ENCODE results near the gene ARSG. TPM values are rescaled to one million over a fixed set of nuclear protein-coding genes. Genes with fewer than 3 reads are reported as not detected.

ARSG gene
- total and polyA plus RNA-seq, 9 of the 15 experiments (the other 6 are each of a cell fraction or from before 2014, with no cell fraction given): 1.0 to 5.6 (median 1.8) TPM

DNA sequence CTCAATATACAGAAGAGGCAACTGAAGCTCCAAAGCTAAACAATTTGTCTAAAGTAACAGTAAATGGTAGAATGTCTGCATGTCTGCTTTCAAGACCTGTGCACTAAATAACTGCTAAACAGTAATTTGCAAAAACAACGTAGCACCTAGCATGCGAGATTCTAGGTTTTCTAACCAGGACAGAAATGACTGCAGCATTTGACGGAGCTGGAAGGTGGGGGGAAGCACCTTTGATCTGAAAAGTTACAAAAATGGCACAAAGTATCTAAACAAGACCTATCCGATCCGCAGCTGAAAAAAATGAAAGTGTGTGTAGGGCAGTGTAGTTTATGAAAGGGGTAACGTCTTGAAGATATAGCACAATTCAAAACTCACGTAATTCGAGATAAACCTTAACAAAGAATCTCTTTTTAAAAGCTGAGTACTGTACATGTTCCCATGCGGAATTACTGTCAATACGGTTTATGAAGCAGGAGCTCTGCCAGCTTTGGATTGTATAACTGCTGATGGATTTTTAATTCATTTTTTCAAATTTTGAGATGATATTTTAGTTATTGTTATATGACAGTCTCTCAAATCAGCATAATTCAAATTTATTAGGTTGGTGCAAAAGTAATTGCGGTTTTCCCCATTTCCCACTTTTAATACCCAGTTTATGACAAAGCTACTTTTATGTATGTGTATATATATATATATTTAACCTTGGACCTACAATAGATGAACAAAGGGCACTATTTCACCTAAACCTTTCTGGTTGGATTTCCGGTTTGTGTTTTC is 167.2 kb downstream of the ARSG start:
- Histone ChIP-seq H3K79me2 (ENCODE audit: control insufficient read depth, insufficient read depth, low read length) (no peaks in the 10 kb centered on the region), H2AFZ (ENCODE audit: low read depth, low read length) (peak overlapping the region; percentile 41), H3K27me3 (ENCODE audit: control insufficient read depth in 2 of 2, insufficient read depth in 2 of 2, low read length in 2 of 2) (no peaks in the 10 kb centered on the region), H3K9me3 (replicated peaks; ENCODE audit: control insufficient read depth, insufficient read depth, low read depth, low read length) (no peaks in the 10 kb centered on the region), H3K9ac (ENCODE audit: insufficient read depth in 1 of 2, low read depth in 2 of 2, low read length in 2 of 2) (peak overlapping the region in 1 of 2 experiments; percentile 34; a peak in 2 of 4 replicates), H3K4me2 (ENCODE audit: insufficient read depth, low read length) (peak overlapping the region; percentile 75), H3K4me1 (replicated peaks in 1 of 2; ENCODE audit: control insufficient read depth in 2 of 2, insufficient read depth in 2 of 2, low read length in 2 of 2) (peaks cover 13 to 46% of the 10 kb centered on the region in 2 experiments), H3K36me3 (ENCODE audit: control insufficient read depth, insufficient read depth, low read length) (no peaks in the 10 kb centered on the region), H4K20me1 (replicated peaks; ENCODE audit: control insufficient read depth, insufficient read depth, low read length) (no peaks in the 10 kb centered on the region), H3K9me1 (ENCODE audit: control insufficient read depth, insufficient read depth, low read length) (no peaks in the 10 kb centered on the region), H3K4me3 (peak overlapping the region; percentile 46), H3K27ac (ENCODE audit: extremely low read depth, low read depth, low read length) (peak overlapping the region; percentile 34; the same call in 2 of the 3 replicates)
- ChIA-PET POLR2A (interaction anchor here (0.6 to 3.0 kb wide), 11 partner anchors 9 to 776 kb away, joined by 3 to 12 read pairs (median 3); no protein-coding TSS in a partner anchor), CTCF (ENCODE audit: low intra/inter-chr PET ratio) (no interaction called here)
- no peak for ATAC-seq
- in situ Hi-C loops (cut with MboI) (loop anchor here (25.0 kb wide), 1 partner anchor 496 kb away; no protein-coding TSS in a partner anchor), intact Hi-C loops (cut with micrococcal nuclease) (no loop called here)
- WGBS (ENCODE audit: insufficient coverage, low coverage, missing lambda C conversion rate): 27% methylated on average over 12 of the region's 12 CpGs
- DNase-seq (ENCODE audit: extremely low read depth in 1 of 4, low spot score in 3 of 4): no peak
- no peak for FAIRE-seq
- TF ChIP-seq POLR2H (tag; IDR thresholded peaks at IDR 0.05; ENCODE audit: low read depth): peak; percentile 3; the same call in 1 of the 2 replicates
- TF ChIP-seq, protein P1, sequence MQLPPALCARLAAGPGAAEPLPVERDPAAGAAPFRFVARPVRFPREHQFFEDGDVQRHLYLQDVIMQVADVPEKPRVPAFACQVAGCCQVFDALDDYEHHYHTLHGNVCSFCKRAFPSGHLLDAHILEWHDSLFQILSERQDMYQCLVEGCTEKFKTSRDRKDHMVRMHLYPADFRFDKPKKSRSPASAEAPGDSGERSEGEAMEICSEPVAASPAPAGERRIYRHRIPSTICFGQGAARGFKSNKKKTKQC (CRISPR knock-in tag; IDR thresholded peaks at IDR 0.05): no peak
- TF ChIP-seq, protein P2, sequence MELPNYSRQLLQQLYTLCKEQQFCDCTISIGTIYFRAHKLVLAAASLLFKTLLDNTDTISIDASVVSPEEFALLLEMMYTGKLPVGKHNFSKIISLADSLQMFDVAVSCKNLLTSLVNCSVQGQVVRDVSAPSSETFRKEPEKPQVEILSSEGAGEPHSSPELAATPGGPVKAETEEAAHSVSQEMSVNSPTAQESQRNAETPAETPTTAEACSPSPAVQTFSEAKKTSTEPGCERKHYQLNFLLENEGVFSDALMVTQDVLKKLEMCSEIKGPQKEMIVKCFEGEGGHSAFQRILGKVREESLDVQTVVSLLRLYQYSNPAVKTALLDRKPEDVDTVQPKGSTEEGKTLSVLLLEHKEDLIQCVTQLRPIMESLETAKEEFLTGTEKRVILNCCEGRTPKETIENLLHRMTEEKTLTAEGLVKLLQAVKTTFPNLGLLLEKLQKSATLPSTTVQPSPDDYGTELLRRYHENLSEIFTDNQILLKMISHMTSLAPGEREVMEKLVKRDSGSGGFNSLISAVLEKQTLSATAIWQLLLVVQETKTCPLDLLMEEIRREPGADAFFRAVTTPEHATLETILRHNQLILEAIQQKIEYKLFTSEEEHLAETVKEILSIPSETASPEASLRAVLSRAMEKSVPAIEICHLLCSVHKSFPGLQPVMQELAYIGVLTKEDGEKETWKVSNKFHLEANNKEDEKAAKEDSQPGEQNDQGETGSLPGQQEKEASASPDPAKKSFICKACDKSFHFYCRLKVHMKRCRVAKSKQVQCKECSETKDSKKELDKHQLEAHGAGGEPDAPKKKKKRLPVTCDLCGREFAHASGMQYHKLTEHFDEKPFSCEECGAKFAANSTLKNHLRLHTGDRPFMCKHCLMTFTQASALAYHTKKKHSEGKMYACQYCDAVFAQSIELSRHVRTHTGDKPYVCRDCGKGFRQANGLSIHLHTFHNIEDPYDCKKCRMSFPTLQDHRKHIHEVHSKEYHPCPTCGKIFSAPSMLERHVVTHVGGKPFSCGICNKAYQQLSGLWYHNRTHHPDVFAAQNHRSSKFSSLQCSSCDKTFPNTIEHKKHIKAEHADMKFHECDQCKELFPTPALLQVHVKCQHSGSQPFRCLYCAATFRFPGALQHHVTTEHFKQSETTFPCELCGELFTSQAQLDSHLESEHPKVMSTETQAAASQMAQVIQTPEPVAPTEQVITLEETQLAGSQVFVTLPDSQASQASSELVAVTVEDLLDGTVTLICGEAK (IDR thresholded peaks at IDR 0.05): peak; percentile 41; the same call in 1 of the 2 replicates
- TF ChIP-seq, protein P2 (CRISPR knock-in tag; IDR thresholded peaks at IDR 0.05): no peak
- BruUV-seq (replicated peaks): no TSS peak
